GM19043 (cell line): ENCODE results near the gene GORASP2.

Experiments used
- ATAC-seq: cut with Tn5 transposase; IDR thresholded peaks from one replicate; pipeline ENCODE4 v1.9.1; 2021; ENCODE audit warnings: low read depth; ENCODE audit not compliant: unreplicated experiment

The GORASP2 gene

GRCh38 chr2:170991398-170992182, 62.5 kb downstream of the GORASP2 start:
- ATAC-seq, result no peak

- no peak for ATAC-seq
These were observed 67.3 kb downstream of the GORASP2 start for GRCh38 chr2:170996316-170996715.

GRCh38 chr2:170997893-170998597, 69.0 kb downstream of the GORASP2 start:
- ATAC-seq, result no peak

- ATAC-seq, result no peak
These were observed 70.6 kb downstream of the GORASP2 start for GRCh38 chr2:170999654-171000053.

- ATAC-seq, result no peak
These were observed 75.3 kb downstream of the GORASP2 start for GRCh38 chr2:171004363-171004762.

- ATAC-seq, result no peak
These were observed 75.8 kb downstream of the GORASP2 start for GRCh38 chr2:171004833-171005232.

GRCh38 chr2:171008550-171009205, 79.6 kb downstream of the GORASP2 start:
- ATAC-seq, result no peak

- no peak for ATAC-seq
These were observed 80.3 kb downstream of the GORASP2 start for GRCh38 chr2:171009386-171009785.

GRCh38 chr2:171013851-171014250, 84.8 kb downstream of the GORASP2 start:
- no peak for ATAC-seq

- ATAC-seq, result no peak
These were observed 87.1 kb downstream of the GORASP2 start for GRCh38 chr2:171016125-171016524.
